Lung (tissue), 12 donors: ENCODE data around the gene PHF21A. TPM values are rescaled to one million over a fixed set of nuclear protein-coding genes. Genes with fewer than 3 reads are reported as not detected.
A peak's percentile ranks its signal among the peaks of the same experiment; 100 is the strongest.

Source experiments
- ATAC-seq: fragments of 200-7000 bp; cut with Tn5 transposase; one replicate; pipeline ENCODE4 v1.9.1; 2020; ENCODE audit warnings: moderate number of reproducible peaks; ENCODE audit not compliant: insufficient read depth, low FRiP score
- DNase-seq, 3 donors: peaks; one replicate each; pipeline ENCODE4 v3.0.0-alpha.2; 2013 to 2017
- H3K27ac ChIP-seq, 2 donors: one replicate each; pipeline ENCODE4 v1.5.1; 2013; ENCODE audit warnings: mild to moderate bottlenecking in 2 of 2, moderate library complexity in 2 of 2, control low read depth in 1 of 2, inconsistent platforms in 1 of 2, low read depth in 1 of 2, low read length in 1 of 2
- H3K27me3 ChIP-seq, 3 donors: one replicate each; pipeline ENCODE4 v1.5.1; 2013; ENCODE audit warnings: low read length in 2 of 3; ENCODE audit not compliant: control insufficient read depth in 3 of 3, insufficient read depth in 3 of 3
- H3K36me3 ChIP-seq, 4 donors: one replicate each; pipeline ENCODE4 v1.5.1; 2013; ENCODE audit warnings: low read length in 4 of 4, mild to moderate bottlenecking in 1 of 4, moderate library complexity in 1 of 4; ENCODE audit not compliant: control insufficient read depth in 4 of 4, insufficient read depth in 4 of 4
- H3K4me1 ChIP-seq, 5 donors: one replicate each; pipeline ENCODE4 v1.5.1; 2013; ENCODE audit warnings: low read length in 5 of 5, mild to moderate bottlenecking in 2 of 5, moderate library complexity in 1 of 5; ENCODE audit not compliant: control insufficient read depth in 5 of 5, insufficient read depth in 5 of 5
- H3K4me3 ChIP-seq: one replicate; pipeline ENCODE4 v1.5.1; 2013; ENCODE audit warnings: mild to moderate bottlenecking, control low read depth, moderate library complexity
- H3K9ac ChIP-seq, 2 donors: one replicate each; pipeline ENCODE4 v1.5.1; 2013; ENCODE audit warnings: low read length in 2 of 2, control low read depth in 1 of 2; ENCODE audit not compliant: insufficient read depth in 1 of 2
- H3K9me3 ChIP-seq, 4 donors: one replicate each; pipeline ENCODE4 v1.5.1; 2013; ENCODE audit warnings: low read length in 3 of 4, mild to moderate bottlenecking in 1 of 4, moderate library complexity in 1 of 4; ENCODE audit not compliant: control insufficient read depth in 4 of 4, insufficient read depth in 3 of 4
- CTCF ChIP-seq: IDR thresholded peaks from 2 replicates; pipeline ENCODE4 v1.5.1; 2012; ENCODE audit warnings: mild to moderate bottlenecking; ENCODE audit errors: control extremely low read depth, extremely low read depth
- WGBS, 2 donors: extraction: QIAGEN DNeasy Blood & Tissue Kit; methylation state at CpG; one replicate each; pipeline ENCODE4 v1.1.7; 2013; 5-methylcytosine and 5-hydroxymethylcytosine counted together
- polyA plus RNA-seq, 2 donors: library from polyadenylated mRNA; stranded (reverse); fragments of 200-250 nt; gene quantifications; one replicate each; pipeline ENCODE4 v1.2.1, GENCODE V29; 2013
- total RNA-seq, 2 donors: library from RNA; depleted of rRNA in 1 of 2; stranded (reverse); fragments of >200 nt in 1 of 2; gene quantifications; one replicate each; pipeline ENCODE4 v1.2.1, GENCODE V29; 2014 to 2021
- donor health status: control.
- donor health status: control.
- donor health status: Bipolar disorder and iron deficiency.
- donor health status: healthy.
- donor health status: DM: yes; HTN: yes; CAD: no.

PHF21A gene
- total and polyA plus RNA-seq, 4 donors: 16.2 to 57.0 (median 29.9) TPM

DNA sequence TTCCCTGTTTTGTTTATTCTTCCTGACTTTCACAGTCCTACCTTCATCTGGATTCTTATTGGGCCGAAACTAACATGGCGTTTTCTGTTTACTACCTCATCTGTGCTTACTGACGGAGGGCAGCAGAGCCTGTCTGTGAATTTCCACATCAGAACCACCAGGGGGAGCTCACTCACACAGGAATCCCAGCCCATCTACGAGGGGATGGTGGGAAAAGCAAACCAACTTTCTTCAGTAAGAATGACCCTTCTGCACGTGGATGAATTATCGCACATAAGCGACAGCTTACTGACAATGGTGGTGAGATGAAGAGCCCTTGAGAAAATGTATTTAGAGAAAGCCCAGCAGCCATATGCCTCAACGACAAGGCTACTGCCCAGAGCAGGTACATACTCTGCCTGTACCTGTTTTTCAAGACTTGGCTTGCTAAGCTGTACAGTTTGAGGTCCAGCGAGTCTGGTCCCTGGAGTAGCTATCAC lies 156.3 kb downstream of the PHF21A start:
- WGBS, 2 donors: 27 to 32% methylated on average over 9 of the region's 9 CpGs
- TF ChIP-seq CTCF: peak; percentile 79

GRCh38 chr11:45961751-45962240 lies 159.5 kb downstream of the PHF21A start:
- Histone ChIP-seq H3K27me3 (no peaks in the 10 kb centered on the region), H3K9me3 (no peaks in the 10 kb centered on the region), H3K27ac (no peak overlapping the region), H3K4me1 (peaks cover 0 to 8% (median 0%) of the 10 kb centered on the region in 5 donors), H3K9ac (no peak overlapping the region), H3K36me3 (peaks cover 5 to 17% (median 12%) of the 10 kb centered on the region in 4 donors), H3K4me3 (no peak overlapping the region)
- WGBS, 2 donors: 67 to 82% methylated on average over 7 of the region's 7 CpGs
- no peak for DNase-seq
- no peak for ATAC-seq
- no peak for TF ChIP-seq CTCF

More for the DNA sequence above, 156.3 kb downstream of the PHF21A start:
- Histone ChIP-seq H3K9ac (no peak overlapping the region), H3K27ac (no peak overlapping the region), H3K27me3 (no peaks in the 10 kb centered on the region), H3K4me1 (peaks cover 0 to 8% (median 0%) of the 10 kb centered on the region in 5 donors), H3K4me3 (no peak overlapping the region), H3K36me3 (peaks cover 12 to 32% (median 25%) of the 10 kb centered on the region in 4 donors), H3K9me3 (no peaks in the 10 kb centered on the region)
- ATAC-seq (peak; percentile 69), DNase-seq (peak; percentile 81 to 90 (median 87))

DNA sequence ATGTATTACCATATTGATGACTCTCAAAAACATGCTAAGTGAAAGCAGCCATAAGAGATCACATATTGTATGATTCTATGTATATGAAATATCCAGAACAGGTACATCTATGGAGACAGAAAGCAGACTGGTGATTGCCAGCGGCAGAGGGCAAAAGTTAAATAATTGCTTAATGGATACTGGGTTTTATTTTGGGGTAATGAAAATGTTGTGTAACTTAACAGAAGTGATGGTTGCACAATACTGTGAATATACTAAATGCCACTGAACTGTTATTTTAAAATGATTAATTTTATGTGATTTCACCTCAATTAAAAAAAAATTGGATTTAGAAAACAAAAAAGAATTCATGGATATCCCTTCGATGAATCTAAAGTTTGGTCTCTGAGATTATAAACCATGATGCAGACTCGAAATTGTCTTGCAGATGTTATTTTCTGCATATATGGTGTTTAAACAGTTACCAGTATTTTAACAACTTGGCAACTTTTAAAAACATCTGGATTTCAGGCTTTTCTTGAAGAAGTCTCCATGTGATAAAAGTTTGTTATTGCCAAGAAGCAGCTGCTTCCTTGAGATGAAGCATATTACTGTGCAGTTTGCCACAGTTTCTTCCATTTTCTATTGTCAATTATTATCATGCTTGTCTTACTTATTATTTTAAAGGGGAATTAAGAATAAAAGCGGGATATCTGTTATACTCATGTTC lies 160.7 kb downstream of the PHF21A start:
- TF ChIP-seq CTCF: no peak
- DNase-seq (peak in 2 of 3 donors; percentile 85 to 89), ATAC-seq (no peak)
- no peak overlapping the region for H3K4me3 ChIP-seq
- H3K9me3 ChIP-seq: no peaks in the 10 kb centered on the region
- no peak overlapping the region for H3K27ac ChIP-seq
- H3K27me3 ChIP-seq: no peaks in the 10 kb centered on the region
- H3K4me1 ChIP-seq: peaks cover 0 to 8% (median 0%) of the 10 kb centered on the region in 5 donors
- no peak overlapping the region for H3K9ac ChIP-seq
- 70 to 75% methylated on average over 4 of the region's 4 CpGs for WGBS, 2 donors
- H3K36me3 ChIP-seq: peaks cover 5 to 18% (median 11%) of the 10 kb centered on the region in 4 donors
